Astrocyte (in vitro differentiated cells and primary cell): Measurements from ENCODE around the gene RAE1. TPM values are rescaled to one million over a fixed set of nuclear protein-coding genes. Genes with fewer than 3 reads are reported as not detected.
"Not testable (repeated sequence)": the region's sequence is repeated elsewhere in the genome, so short reads cannot be mapped to it uniquely, and the experiment has no call there.

ENCODE experiments used
- DNase-seq: peaks from one replicate; pipeline ENCODE4 v3.0.0-alpha.2; 2010; ENCODE audit warnings: low read depth
- FAIRE-seq: peaks from 2 replicates; lab custom pipeline; 2011; peaks lifted over from hg19 to GRCh38; lab: Jason Lieb, UNC
- H2AFZ ChIP-seq: 2 replicates; pipeline ENCODE4 v1.6.0; 2012; ENCODE audit warnings: low read depth, low read length, inconsistent platforms
- H3K27ac ChIP-seq: 2 replicates; pipeline ENCODE4 v1.5.1; 2011; ENCODE audit warnings: low read depth, low read length, inconsistent platforms
- H3K27me3 ChIP-seq: 2 replicates; pipeline ENCODE4 v1.6.0; 2011; ENCODE audit warnings: low read length, inconsistent platforms; ENCODE audit not compliant: insufficient read depth
- H3K36me3 ChIP-seq: 2 replicates; pipeline ENCODE4 v1.5.1; 2011; ENCODE audit warnings: low read length, inconsistent platforms; ENCODE audit not compliant: insufficient read depth
- H3K4me1 ChIP-seq: 2 replicates; pipeline ENCODE4 v1.5.1; 2011; ENCODE audit warnings: low read length, inconsistent platforms; ENCODE audit not compliant: insufficient read depth
- H3K4me2 ChIP-seq: 2 replicates; pipeline ENCODE4 v1.6.0; 2012; ENCODE audit warnings: low read length, inconsistent platforms
- H3K4me3 ChIP-seq: 2 replicates; pipeline ENCODE4 v1.5.1; 2011; ENCODE audit warnings: low read depth, mild to moderate bottlenecking, low read length, inconsistent platforms; ENCODE audit not compliant: insufficient read depth
- H3K79me2 ChIP-seq: 2 replicates; pipeline ENCODE4 v1.6.0; 2012; ENCODE audit warnings: mild to moderate bottlenecking, low read length, inconsistent platforms; ENCODE audit not compliant: insufficient read depth
- H3K9ac ChIP-seq: 2 replicates; pipeline ENCODE4 v1.6.0; 2012; ENCODE audit warnings: mild to moderate bottlenecking, low read length, inconsistent platforms
- H3K9me3 ChIP-seq: 2 replicates; pipeline ENCODE4 v1.5.1; 2012; ENCODE audit warnings: low read depth, mild to moderate bottlenecking, low read length, inconsistent platforms; ENCODE audit not compliant: insufficient read depth
- H4K20me1 ChIP-seq: 2 replicates; pipeline ENCODE4 v1.6.0; 2012; ENCODE audit warnings: low read length, inconsistent platforms; ENCODE audit not compliant: insufficient read depth
- H3K27ac Mint-ChIP-seq: one replicate; pipeline ENCODE4 v1.8.0; 2021; ENCODE audit warnings: mild to moderate bottlenecking, mixed read lengths; ENCODE audit not compliant: unreplicated experiment
- H3K27me3 Mint-ChIP-seq: one replicate; pipeline ENCODE4 v1.8.0; 2021; ENCODE audit warnings: low read depth, mixed read lengths; ENCODE audit not compliant: unreplicated experiment
- H3K36me3 Mint-ChIP-seq: one replicate; pipeline ENCODE4 v1.8.0; 2021; ENCODE audit warnings: low read depth, mixed read lengths; ENCODE audit not compliant: unreplicated experiment
- H3K4me1 Mint-ChIP-seq: one replicate; pipeline ENCODE4 v1.8.0; 2021; ENCODE audit warnings: low read depth, mixed read lengths; ENCODE audit not compliant: unreplicated experiment
- H3K4me3 Mint-ChIP-seq: one replicate; pipeline ENCODE4 v1.8.0; 2021; ENCODE audit warnings: mild to moderate bottlenecking, moderate library complexity, mixed read lengths; ENCODE audit not compliant: unreplicated experiment
- H3K9me3 Mint-ChIP-seq: one replicate; pipeline ENCODE4 v1.8.0; 2021; ENCODE audit warnings: mild to moderate bottlenecking, mixed read lengths; ENCODE audit not compliant: unreplicated experiment
- CTCF ChIP-seq: IDR thresholded peaks from 2 replicates; pipeline ENCODE4 v1.5.1; 2011; ENCODE audit warnings: low read depth, mild to moderate bottlenecking, inconsistent platforms, low read length, moderate library complexity; ENCODE audit not compliant: insufficient read depth
- EZH2 ChIP-seq: IDR thresholded peaks from 2 replicates; pipeline ENCODE4 v1.6.1; 2012; ENCODE audit warnings: mild to moderate bottlenecking, low read length, inconsistent platforms; ENCODE audit not compliant: insufficient read depth
- total RNA-seq: library from RNA; stranded (reverse); gene quantifications from 2 replicates; pipeline ENCODE4 v1.2.1, GENCODE V29; 2021

Gene RAE1
- total RNA-seq, 1 donor from 2014 or later = 31.1 TPM

DNA sequence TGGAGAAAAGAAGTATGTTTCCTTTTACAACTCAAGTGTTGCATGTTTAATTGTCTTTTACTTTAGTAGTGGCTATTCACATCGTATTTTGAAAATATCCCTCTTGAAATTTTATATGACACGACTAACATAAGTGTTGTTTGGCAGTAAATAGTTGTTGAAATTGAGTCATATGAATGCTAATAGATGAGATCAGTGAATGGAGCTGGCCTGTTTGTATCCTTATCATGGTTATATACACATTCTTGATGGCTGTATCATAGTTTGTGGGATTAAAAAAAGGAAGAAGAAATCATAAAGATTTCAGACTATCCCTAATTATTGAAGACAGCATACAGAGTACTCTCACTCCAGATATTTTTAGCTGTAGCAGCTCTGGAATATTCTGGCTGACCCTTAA, 8.2 kb upstream of the RAE1 start:
- H3K4me3 Mint-ChIP-seq = no peak overlapping the region
- peak; percentile 21 for DNase-seq
- no peak overlapping the region for H3K9ac ChIP-seq
- H3K27me3 ChIP-seq = peaks cover 13% of the 10 kb centered on the region
- no peaks in the 10 kb centered on the region for H3K36me3 ChIP-seq
- no peak for TF ChIP-seq CTCF
- no peak for TF ChIP-seq EZH2
- no peak overlapping the region for H2AFZ ChIP-seq
- no peak overlapping the region for H3K27ac ChIP-seq
- H3K27me3 Mint-ChIP-seq = peaks cover 12% of the 10 kb centered on the region
- no peaks in the 10 kb centered on the region for H3K9me3 ChIP-seq
- no peak overlapping the region for H3K27ac Mint-ChIP-seq
- H3K4me2 ChIP-seq = no peak overlapping the region
- H3K4me1 Mint-ChIP-seq = no peaks in the 10 kb centered on the region
- no peaks in the 10 kb centered on the region for H3K4me1 ChIP-seq
- H3K79me2 ChIP-seq = no peaks in the 10 kb centered on the region
- H3K4me3 ChIP-seq = no peak overlapping the region
- no peaks in the 10 kb centered on the region for H3K36me3 Mint-ChIP-seq
- H4K20me1 ChIP-seq = no peaks in the 10 kb centered on the region
- FAIRE-seq = no peak
- no peaks in the 10 kb centered on the region for H3K9me3 Mint-ChIP-seq

DNA sequence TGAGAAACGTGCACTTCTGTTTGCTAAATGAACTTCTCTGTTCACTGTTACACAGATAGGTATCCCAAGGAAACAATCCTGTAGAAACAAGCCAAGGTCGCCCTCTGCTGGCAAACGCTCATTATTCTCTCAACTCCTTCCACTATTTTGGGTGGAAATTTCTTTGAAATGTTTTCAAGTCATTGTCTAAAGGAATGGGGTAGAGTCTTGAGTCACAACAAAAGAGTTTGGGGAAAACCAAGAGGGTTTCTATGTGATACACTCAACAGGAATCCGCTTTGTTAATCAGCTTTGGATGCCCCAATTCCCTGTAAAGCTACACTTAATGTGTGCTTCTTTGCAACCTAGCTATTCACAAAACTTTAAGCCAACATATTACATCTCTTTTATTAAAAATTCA, 4.6 kb upstream of the RAE1 start:
- Histone ChIP-seq H3K27me3 (peaks cover 4% of the 10 kb centered on the region), H3K36me3 (no peaks in the 10 kb centered on the region), H3K79me2 (peaks cover 4% of the 10 kb centered on the region), H4K20me1 (peaks cover under 1% of the 10 kb centered on the region), H3K4me2 (no peak overlapping the region), H3K4me3 (no peak overlapping the region), H3K9ac (no peak overlapping the region), H3K27ac (no peak overlapping the region), H2AFZ (no peak overlapping the region), H3K4me1 (no peaks in the 10 kb centered on the region), H3K9me3 (no peaks in the 10 kb centered on the region)
- no peak overlapping the region for H3K27ac Mint-ChIP-seq
- H3K4me3 Mint-ChIP-seq = no peak overlapping the region
- H3K36me3 Mint-ChIP-seq = no peaks in the 10 kb centered on the region
- no peak for FAIRE-seq
- H3K9me3 Mint-ChIP-seq = no peaks in the 10 kb centered on the region
- peaks cover 5% of the 10 kb centered on the region for H3K27me3 Mint-ChIP-seq
- no peaks in the 10 kb centered on the region for H3K4me1 Mint-ChIP-seq
- peak; percentile 52 for DNase-seq
- no peak for TF ChIP-seq EZH2
- peak; percentile 89 for TF ChIP-seq CTCF

DNA sequence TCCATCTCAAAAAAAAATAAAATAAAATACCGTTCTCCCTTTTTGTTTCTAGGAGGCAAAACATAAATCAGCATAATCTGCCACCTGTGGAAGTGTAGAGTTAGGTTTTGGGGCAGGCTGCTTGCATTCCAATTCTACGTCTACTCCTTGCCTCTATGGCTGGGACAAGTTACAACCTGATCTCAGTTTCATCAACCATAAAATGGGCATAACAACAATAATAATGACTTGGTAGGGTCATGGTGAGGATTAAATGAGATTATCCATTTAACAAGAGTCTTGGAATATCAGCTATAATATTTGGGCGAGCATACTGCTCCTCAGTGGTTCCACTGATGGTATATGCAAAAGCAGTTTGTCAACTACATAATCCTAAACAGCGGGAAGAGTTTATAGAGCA, 3.7 kb upstream of the RAE1 start:
- no peak overlapping the region for H3K9ac ChIP-seq
- H3K4me1 Mint-ChIP-seq = peaks cover 6% of the 10 kb centered on the region
- H4K20me1 ChIP-seq = peaks cover 10% of the 10 kb centered on the region
- peaks cover 14% of the 10 kb centered on the region for H3K79me2 ChIP-seq
- no peaks in the 10 kb centered on the region for H3K36me3 ChIP-seq
- H3K27me3 ChIP-seq = no peaks in the 10 kb centered on the region
- H3K9me3 Mint-ChIP-seq = no peaks in the 10 kb centered on the region
- H3K27me3 Mint-ChIP-seq = peaks cover 4% of the 10 kb centered on the region
- H2AFZ ChIP-seq = no peak overlapping the region
- H3K4me3 ChIP-seq = no peak overlapping the region
- H3K27ac ChIP-seq = no peak overlapping the region
- peaks cover 7% of the 10 kb centered on the region for H3K4me1 ChIP-seq
- no peak overlapping the region for H3K4me3 Mint-ChIP-seq
- no peaks in the 10 kb centered on the region for H3K9me3 ChIP-seq
- no peaks in the 10 kb centered on the region for H3K36me3 Mint-ChIP-seq
- H3K27ac Mint-ChIP-seq = no peak overlapping the region
- DNase-seq (no peak), FAIRE-seq (no peak)
- no peak for TF ChIP-seq EZH2
- TF ChIP-seq CTCF = no peak
- H3K4me2 ChIP-seq = no peak overlapping the region

- not testable (repeated sequence) for H3K4me3 ChIP-seq, H3K27ac Mint-ChIP-seq, H3K9me3 Mint-ChIP-seq, H3K27me3 ChIP-seq, H3K4me2 ChIP-seq, H3K9ac ChIP-seq, H3K27me3 Mint-ChIP-seq, H3K4me1 Mint-ChIP-seq, H3K36me3 ChIP-seq, H3K36me3 Mint-ChIP-seq, H2AFZ ChIP-seq, H3K4me1 ChIP-seq, DNase-seq, H3K9me3 ChIP-seq, FAIRE-seq, H3K4me3 Mint-ChIP-seq, H3K27ac ChIP-seq
- peaks cover 23% of the 10 kb centered on the region for H3K79me2 ChIP-seq
- H4K20me1 ChIP-seq = peaks cover 20% of the 10 kb centered on the region
These were observed 2.7 kb upstream of the RAE1 start for GRCh38 chr20:57348200-57348921.
